Ovary (tissue), 9 donors: ENCODE measurements around the gene CAPZA2. TPM values are rescaled to one million over a fixed set of nuclear protein-coding genes. Genes with fewer than 3 reads are reported as not detected.

Experiments
- DNase-seq, 5 donors: peaks; one replicate each; pipeline ENCODE4 v3.0.0-alpha.2; 2019 to 2020
- H3K27ac ChIP-seq, 2 donors: fragments of 200-600 bp; one replicate each; pipeline versions ENCODE4 v1.5.1 to v1.8.0; 2019 to 2022
- H3K27me3 ChIP-seq: fragments of 200-600 bp; one replicate; pipeline ENCODE4 v1.8.0; 2022
- H3K36me3 ChIP-seq: fragments of 200-600 bp; sonication (generic); one replicate; pipeline ENCODE4 v1.5.1; 2019
- H3K4me1 ChIP-seq: one replicate; pipeline ENCODE4 v1.8.1; 2013; ENCODE audit warnings: mild to moderate bottlenecking, moderate library complexity; ENCODE audit not compliant: insufficient read depth
- H3K4me3 ChIP-seq: fragments of 200-600 bp; sonication (generic); one replicate; pipeline ENCODE4 v1.5.1; 2017
- H3K9me3 ChIP-seq, 2 donors: fragments of 200-600 bp in 1 of 2; sonication (generic) in 1 of 2; one replicate each; pipeline versions ENCODE4 v1.5.1 to v1.8.1; 2013 to 2019; ENCODE audit warnings: mild to moderate bottlenecking in 1 of 2, moderate library complexity in 1 of 2
- CTCF ChIP-seq, 3 donors: fragments of 450-650 bp in 2 of 3; fragments of 200-600 bp in 1 of 3; IDR thresholded peaks; one replicate each; pipeline versions ENCODE4 v1.5.1 to v1.8.0; 2016 to 2022; ENCODE audit warnings: antibody characterized with exemption in 3 of 3, mild to moderate bottlenecking in 1 of 3
- EP300 ChIP-seq: sonication (generic); formaldehyde crosslinking; IDR thresholded peaks from one replicate; pipeline ENCODE4 v1.6.1; 2017; ENCODE audit warnings: antibody characterized with exemption
- POLR2A ChIP-seq: fragments of 450-650 bp; IDR thresholded peaks from one replicate; pipeline ENCODE4 v1.6.1; 2017; ENCODE audit warnings: antibody characterized with exemption, mild to moderate bottlenecking, moderate library complexity
- WGBS, 3 donors: extraction: QIAGEN DNeasy Blood & Tissue Kit in 1 of 3; methylation state at CpG; one replicate each; pipeline versions ENCODE4 v1.1.5 to v1.1.7; 2013 to 2017; 5-methylcytosine and 5-hydroxymethylcytosine counted together
- intact Hi-C, 4 donors: fragments of 100-400 bp; cut with DNase I; formaldehyde crosslinking; loops; one replicate each; pipeline versions ENCODE4 v1.11.0 to v1.15.1; 2022 to 2023
- polyA plus RNA-seq, 2 donors: library from polyadenylated mRNA; stranded (reverse); fragments of 200-250 nt in 1 of 2; fragments of 350-450 nt in 1 of 2; fragmentation: Illumina TruSeq in 1 of 2; extraction: RNeasy Lipid Tissue Mini Kit (QIAGEN cat#74804) in 1 of 2; gene quantifications; one replicate each; pipeline ENCODE4 v1.2.3, GENCODE V29; 2013 to 2014
- total RNA-seq, 7 donors: library from RNA; depleted of rRNA in 2 of 7; stranded (reverse); fragments of >200 nt in 2 of 7; fragmentation: NEBNext Ultra II Directional in 3 of 7; extraction: Animal tissue kit (Norgen Biotek cat#: 25700) in 3 of 7; gene quantifications; one replicate each; pipeline versions ENCODE4 v1.1.0 to v1.2.4, GENCODE V29; 2016 to 2023
- donor health status: DM: no; HTN: no; CAD: no; lungs with moderate emphysema.
- donor health status: DM: no; HTN: no; CAD: no.
- donor health status: Bipolar disorder and iron deficiency.
- donor health status: DM: yes; HTN: yes; CAD: no.
- donor health status: DM: no; HTN: no; CAD: no.
- donor health status: DM: yes; HTN: yes; CAD: no.

CAPZA2 gene
- total and polyA plus RNA-seq, 9 donors = 55.1 to 184 (median 129) TPM

DNA sequence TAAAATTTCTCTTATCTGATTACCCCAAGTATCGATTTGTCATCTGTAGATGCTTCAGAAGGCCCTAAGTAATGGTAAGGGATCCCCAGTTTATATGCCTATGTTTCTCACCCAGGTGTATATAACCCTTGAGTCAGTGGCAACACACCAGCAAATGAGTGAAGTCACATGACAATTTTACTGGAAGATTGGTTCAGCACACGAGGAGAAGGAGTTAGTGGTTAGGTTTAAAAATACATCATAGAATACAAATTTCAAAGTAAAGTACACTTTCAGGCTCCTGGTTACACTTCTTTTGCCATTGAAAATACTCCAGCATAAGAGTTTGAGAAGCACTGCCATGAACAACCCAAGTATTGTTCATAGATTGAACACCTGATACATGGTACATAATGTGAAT lies 29.7 kb upstream of the CAPZA2 start:
- DNase-seq = no peak
- intact Hi-C loops = no loop called here
- Histone ChIP-seq H3K36me3 (no peaks in the 10 kb centered on the region), H3K4me1 (no peaks in the 10 kb centered on the region), H3K4me3 (no peak overlapping the region), H3K27me3 (no peaks in the 10 kb centered on the region), H3K27ac (no peak overlapping the region), H3K9me3 (no peaks in the 10 kb centered on the region)
- WGBS, 3 donors = 65 to 72% (median 70%) methylated on average over 2 of the region's 2 CpGs
- TF ChIP-seq POLR2A (no peak), EP300 (no peak), CTCF (IDR thresholded peaks at IDR 0.05) (no peak)

GRCh38 chr7:116834815-116835504 lies 27.4 kb upstream of the CAPZA2 start:
- no peak for TF ChIP-seq CTCF (IDR thresholded peaks at IDR 0.05)
- TF ChIP-seq POLR2A = no peak
- TF ChIP-seq EP300 = no peak
- H3K27me3 ChIP-seq = no peaks in the 10 kb centered on the region
- H3K4me3 ChIP-seq = no peak overlapping the region
- DNase-seq = no peak
- no peaks in the 10 kb centered on the region for H3K4me1 ChIP-seq
- H3K36me3 ChIP-seq = no peaks in the 10 kb centered on the region
- 56 to 65% (median 57%) methylated on average over 9 of the region's 9 CpGs for WGBS, 3 donors
- no peak overlapping the region for H3K27ac ChIP-seq
- no peaks in the 10 kb centered on the region for H3K9me3 ChIP-seq
- intact Hi-C loops = no loop called here

DNA sequence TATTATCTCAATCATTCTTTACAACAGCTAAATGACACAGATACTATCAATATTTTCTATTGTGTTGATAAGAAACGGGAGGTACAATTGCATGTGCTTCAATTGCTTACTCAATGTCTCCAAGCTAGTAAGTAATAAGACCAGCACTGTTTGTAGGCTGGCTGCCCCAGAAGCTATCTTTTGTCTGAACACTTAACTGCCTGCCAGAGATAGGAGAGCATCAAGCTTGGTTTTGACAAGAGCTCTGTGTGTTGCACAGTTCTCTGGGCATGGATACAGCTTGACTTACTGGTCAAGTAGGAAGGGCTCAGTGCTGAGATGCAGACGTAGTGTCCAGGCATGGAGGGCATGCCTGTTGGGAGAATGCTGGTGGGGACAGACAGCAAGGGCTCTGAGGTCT lies 26.3 kb upstream of the CAPZA2 start:
- intact Hi-C loops = no loop called here
- no peaks in the 10 kb centered on the region for H3K4me1 ChIP-seq
- TF ChIP-seq CTCF (IDR thresholded peaks at IDR 0.05) (no peak), POLR2A (no peak), EP300 (no peak)

GRCh38 chr7:116836911-116837310 lies 25.5 kb upstream of the CAPZA2 start:
- Histone ChIP-seq H3K4me3 (no peak overlapping the region), H3K4me1 (no peaks in the 10 kb centered on the region), H3K27me3 (no peaks in the 10 kb centered on the region), H3K27ac (no peak overlapping the region), H3K9me3 (no peaks in the 10 kb centered on the region), H3K36me3 (no peaks in the 10 kb centered on the region)
- TF ChIP-seq EP300 (no peak), CTCF (IDR thresholded peaks at IDR 0.05) (no peak), POLR2A (no peak)
- no peak for DNase-seq
- intact Hi-C loops = no loop called here
- 87 to 92% (median 92%) methylated on average over 4 of the region's 4 CpGs for WGBS, 3 donors

More for the DNA sequence above, 26.3 kb upstream of the CAPZA2 start:
- Histone ChIP-seq H3K27me3 (no peaks in the 10 kb centered on the region), H3K4me3 (no peak overlapping the region), H3K27ac (no peak overlapping the region), H3K9me3 (no peaks in the 10 kb centered on the region), H3K36me3 (no peaks in the 10 kb centered on the region)
- WGBS, 3 donors = 73 to 86% (median 74%) methylated on average over 2 of the region's 2 CpGs
- no peak for DNase-seq
